GM19324 (cell line): ENCODE data around the gene CEP95.
"Not testable (repeated sequence)": the region's sequence is repeated elsewhere in the genome, so short reads cannot be mapped to it uniquely, and the experiment has no call there.

ENCODE experiments used
- ATAC-seq: cut with Tn5 transposase; IDR thresholded peaks from one replicate; pipeline ENCODE4 v1.9.1; 2021; ENCODE audit warnings: mild to moderate bottlenecking, moderate library complexity; ENCODE audit not compliant: unreplicated experiment, low FRiP score

Gene CEP95, protein sequence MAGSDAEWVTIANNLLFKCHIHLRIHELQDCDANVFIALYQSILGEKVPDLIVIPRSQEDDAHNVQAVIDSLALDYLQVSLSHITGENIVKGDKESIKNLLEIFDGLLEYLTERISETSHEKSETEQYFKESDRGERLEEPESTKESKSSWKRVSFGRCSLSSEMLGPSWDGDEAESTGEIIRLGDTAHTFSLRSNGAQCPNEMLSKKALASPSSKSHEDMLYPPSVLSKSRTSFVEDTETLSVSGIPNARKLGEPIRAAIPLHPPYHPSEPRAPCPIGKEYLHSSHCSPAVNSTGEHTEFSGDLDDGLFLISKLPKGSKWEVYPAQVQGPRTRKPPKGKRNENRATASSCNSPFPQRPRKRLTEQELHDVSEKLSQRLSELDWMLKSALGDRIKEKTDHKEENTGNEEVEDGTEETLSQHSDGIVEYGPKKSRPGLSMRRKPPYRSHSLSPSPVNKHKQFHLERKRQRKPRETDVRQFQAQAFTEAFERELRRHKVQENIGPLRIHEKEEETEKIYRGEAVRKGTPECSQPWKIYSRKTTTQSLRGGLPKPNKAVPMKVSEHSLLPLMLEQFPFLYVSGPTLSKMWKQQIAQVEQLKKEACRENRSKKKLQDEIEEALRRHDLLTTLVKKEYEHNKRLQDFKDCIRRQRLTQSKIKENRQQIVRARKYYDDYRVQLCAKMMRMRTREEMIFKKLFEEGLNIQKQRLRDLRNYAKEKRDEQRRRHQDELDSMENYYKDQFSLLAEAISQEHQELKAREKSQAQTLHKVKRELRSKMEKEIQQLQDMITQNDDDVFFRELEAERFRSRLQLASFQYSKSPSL

DNA sequence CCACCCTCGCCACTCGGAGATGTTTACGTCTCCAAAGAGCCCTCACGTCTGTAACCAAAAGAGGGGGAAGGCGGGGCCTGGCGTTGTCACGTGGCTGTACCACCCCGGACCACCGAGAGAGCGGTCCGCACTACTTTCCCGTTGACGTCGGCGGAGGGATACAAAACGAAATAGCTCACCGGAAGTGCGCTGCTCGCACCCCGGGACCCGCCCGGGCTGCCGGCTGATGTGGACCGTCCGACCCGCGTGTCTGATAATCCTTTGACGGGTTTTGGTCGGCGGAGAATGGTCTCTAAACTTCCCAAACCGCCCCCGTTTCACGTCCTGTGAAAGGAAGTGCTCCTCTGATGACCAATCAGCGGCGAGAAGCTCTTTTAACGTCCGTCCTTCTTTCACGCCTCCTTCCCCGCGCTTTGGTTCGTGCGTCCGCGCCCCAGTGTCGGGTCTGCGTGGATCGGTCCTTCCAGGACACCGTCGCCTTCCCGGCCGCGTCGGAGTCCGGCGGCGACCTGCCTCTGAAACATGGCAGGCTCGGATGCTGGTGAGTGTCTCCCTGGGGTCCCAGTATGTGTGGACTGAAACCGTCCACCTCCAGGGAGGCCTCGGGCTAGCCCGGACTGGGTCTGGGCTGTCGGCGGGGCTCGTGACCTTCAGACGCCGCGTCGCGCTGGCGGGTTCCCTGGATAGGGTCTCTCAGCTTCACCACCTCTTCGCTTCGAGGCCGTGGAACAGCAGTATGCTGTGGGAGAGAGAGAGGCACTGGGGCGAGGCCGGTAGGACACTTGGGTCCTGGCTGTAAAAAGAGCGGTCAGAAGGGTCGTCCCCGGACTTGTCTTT, at the start of gene CEP95:
TSS of gene CEP95 (plus strand) at position 402 of the 837 bp plus-strand sequence. CDS start at position 523, 121 bp downstream.
- peak; percentile 74 for ATAC-seq

DNA sequence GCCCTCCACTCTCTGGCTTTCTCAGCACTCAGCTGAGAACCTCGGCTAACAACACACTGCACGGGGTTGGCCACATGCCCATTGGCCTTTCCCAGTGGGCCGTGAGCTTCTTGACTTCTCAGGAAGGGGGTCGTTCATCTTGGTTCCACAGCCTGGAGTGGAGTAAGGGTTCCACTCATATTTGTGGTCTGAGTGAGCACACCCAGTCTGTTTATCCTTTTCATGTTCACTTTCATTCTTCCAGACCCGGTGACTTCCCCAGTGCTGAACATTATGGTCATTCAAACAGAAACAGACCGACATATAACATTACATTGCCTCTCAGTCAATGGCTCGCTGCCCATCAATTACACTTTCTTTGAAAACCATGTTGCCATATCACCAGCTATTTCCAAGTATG, 49.6 kb upstream of the CEP95 start:
- no peak for ATAC-seq

DNA sequence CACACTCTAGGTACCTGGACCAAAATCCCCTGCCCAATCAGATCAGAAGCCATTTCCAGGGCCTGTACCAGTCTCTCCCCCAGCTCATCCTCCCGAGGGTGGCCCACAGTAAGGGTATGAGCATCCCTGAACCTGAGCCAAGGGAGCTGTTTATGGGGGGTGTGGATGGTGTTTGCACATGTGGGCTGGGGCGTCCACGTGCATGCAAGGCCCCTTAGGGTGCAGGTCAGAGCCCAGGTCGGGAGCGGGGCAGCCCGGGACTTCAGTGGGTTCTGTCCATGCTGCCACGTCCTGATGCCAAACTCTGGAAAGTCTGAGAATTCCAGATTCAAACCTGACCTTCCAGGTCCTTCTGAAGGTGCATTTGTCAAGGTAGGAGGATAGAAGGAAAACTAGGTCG, 48.0 kb upstream of the CEP95 start:
- no peak for ATAC-seq

DNA sequence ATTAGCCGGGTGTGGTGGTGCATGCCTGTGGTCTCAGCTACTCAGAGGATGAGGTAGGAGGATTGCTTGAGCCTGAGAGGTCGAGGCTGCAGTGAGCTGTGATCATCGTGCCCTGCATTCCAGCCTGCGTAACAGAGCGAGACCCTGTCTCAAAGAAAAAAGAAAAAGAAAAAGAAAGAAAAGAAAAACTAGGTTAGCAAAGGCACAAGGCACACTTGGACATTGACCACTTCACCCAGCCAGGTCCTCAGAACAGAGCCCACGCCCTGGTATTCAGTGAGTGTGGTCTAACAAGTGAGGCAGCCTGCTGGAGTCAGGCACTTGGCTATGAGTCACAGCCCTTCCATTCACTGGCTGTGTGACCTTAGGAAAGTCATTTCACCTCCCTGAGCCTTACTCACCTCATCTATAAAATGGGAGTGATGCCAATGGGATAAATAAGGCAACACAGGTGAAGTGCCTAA, 47.5 kb upstream of the CEP95 start:
- ATAC-seq: no peak

DNA sequence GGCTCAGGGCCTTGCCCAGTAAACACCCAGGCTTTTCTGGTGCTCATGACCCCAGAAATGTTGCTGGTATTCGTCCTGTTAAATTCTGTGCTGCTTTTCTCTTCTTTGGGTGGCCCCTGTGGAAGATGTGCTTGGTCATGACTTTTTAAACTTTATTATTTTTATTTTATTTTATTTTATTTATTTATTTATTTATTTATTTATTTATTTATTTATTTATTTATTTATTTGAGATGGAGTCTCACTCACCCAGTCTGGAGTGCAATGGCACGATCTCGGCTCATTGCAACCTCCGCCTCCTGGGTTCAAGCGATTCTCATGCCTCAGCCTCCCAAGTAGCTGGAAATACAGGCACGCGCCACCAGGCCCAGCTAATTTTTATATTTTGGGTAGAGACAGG, 47.0 kb upstream of the CEP95 start:
- not testable (repeated sequence) for ATAC-seq

DNA sequence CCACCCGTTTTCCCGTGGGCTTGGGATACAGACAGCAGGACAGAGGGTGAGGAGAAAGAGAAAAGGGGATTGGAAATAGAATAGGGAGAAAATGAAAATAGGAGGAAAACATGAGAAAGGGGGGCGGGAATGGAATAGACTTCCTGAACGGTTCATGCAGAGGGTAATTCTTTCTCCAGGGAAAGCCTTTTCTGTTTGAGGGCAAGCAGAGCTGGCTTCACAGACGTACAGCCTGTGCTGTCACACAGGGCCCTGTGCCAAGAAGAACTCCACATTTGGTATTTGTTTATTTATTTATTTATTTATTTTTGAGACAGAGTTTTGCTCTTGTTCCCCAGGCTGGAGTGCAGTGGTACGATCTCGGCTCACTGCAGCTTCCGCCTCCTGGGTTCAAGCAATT, 45.8 kb upstream of the CEP95 start:
- ATAC-seq: no peak

DNA sequence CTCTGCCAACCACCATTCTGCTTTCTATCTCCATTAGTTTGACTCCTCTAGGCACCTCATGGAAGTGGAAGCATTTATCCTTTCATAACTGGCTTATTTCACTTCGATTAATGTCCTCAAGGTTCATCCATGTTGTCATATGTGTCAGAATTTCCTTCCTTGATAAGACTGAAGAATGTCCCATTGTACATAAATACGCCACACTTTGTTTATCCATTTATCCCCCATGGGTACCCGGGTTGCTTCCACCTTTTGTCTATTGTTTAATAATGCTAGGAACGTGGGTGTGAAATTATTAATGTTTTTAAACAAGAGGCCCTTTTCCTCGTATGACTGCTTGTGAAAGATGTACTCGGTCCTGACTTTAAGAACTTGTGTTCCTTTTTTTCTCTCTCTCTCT, 45.0 kb upstream of the CEP95 start:
- ATAC-seq: no peak

DNA sequence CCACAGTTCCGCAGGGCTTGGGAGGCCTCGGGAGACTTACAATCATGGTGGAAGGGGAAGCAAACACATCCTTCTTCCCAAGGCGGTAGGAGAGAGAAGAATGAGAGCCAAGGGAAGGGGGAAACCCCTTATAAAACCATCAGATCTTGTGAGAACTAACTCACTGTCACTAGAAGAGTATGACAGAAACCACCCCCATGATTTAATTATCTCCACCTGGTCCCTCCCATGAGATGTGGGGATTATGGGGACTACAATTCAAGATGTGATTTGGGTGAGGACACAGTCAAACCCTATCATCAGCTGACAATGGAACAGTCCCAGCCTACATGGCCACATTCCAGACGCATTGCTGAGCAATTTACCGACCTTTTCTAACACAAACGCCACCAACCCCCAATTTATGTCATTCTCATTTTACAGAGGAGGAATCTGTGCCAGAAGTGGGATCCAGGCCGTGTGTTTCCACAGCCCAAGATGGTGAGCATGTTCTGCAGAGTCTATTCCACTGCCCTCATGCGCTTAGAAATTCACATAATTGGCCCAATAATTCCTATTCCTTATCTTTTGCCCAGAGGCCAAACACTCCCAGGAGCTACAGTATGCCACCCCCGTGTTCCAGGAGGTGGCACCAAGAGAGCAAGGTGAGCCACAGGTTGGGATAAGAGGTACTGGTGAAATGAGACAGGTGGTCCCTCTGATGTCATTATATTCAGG, 40.6 kb upstream of the CEP95 start:
- no peak for ATAC-seq

DNA sequence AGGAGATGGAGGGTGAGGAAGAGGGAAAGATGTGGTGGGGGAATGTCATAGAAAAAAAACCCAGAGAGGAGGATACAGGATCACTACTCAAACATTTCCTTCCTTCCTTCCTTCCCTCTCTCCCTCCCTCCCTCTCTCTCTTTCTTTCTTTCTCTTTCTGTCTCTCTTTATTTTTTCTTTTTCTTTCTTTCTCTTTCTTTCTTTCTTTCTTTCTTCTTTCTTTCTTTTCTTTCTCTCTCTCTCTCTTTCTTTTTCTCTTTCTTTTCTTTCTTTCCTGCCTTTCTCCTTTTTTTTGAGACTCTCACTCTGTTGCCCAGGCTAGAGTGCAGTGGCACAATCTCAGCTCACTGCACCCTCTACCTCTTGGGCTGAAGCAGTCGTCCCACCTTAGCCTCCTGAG, 39.9 kb upstream of the CEP95 start:
- ATAC-seq: not testable (repeated sequence)

DNA sequence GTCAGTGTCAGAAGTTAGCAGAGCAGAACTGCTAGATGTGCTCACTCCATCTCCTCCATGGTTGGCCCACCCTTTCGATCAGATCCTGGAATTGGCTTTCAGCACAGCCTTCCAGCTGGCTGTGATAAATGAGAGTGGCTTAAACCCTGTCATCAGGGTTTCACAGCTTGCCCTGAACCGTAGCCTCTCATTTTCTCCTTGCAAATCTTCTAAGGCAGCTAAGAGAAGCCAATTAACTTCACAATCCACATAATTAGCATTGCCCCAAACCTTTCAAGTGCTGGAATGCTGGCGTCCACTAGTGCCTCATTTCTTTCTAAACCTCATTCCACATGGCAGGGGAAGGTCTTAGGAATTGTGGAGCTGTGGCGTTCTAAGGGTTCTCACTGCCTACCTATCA, 36.2 kb upstream of the CEP95 start:
- no peak for ATAC-seq

DNA sequence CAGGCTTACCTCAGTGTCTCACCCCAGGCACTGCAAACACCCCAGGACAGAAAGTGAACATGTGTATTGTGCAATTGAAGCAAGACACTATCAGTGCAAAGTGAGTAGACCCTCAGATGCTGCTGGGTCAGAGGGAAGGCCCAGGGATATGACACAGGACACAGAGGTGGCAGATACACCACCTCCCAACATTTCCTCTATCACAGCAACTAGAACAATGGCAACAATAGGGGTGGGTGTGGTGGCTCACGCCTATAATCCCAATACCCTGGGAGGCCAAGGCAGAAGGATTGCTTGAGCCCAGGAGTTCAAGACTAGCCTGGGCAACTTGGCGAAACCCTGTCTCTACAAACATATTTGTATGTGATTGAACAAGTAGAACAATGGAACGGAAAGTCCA, 35.3 kb upstream of the CEP95 start:
- no peak for ATAC-seq

DNA sequence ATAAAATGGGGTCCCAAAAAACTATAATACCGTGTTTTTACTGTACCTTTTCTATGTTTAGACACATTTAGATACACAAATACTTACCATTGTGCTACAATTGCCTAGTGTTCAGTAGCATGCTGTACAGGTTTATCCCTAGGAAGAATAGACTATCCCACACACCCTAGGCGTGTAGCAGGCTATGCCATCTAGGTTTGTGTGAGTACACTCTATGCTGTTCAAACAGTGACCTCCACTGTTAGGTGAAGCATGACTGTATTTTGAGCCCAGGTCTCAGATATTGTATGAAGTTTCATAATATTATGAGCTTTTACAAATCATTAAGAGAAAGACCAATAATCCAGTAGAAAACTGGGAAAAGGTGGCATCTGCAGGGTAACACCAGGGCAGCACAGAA, 34.2 kb upstream of the CEP95 start:
- ATAC-seq: no peak

DNA sequence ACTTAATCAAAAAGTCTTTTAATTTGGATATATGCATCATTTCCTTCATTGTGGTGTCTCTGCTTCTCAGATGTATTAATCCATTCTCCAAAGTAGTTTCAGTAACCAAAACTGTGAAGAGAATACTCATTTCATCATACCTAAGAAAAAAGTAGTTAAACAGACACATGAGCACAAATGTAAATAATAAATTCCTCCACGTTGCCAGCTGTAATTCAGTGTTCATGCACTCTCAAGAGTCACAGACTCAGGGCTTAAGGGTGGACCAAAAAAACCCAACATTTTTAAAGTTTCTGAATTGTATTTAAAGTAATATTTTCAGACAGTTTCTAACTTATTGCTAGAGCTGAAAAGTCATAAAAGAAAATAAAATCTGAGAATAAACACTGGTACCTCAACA, 28.9 kb upstream of the CEP95 start:
- ATAC-seq: no peak

DNA sequence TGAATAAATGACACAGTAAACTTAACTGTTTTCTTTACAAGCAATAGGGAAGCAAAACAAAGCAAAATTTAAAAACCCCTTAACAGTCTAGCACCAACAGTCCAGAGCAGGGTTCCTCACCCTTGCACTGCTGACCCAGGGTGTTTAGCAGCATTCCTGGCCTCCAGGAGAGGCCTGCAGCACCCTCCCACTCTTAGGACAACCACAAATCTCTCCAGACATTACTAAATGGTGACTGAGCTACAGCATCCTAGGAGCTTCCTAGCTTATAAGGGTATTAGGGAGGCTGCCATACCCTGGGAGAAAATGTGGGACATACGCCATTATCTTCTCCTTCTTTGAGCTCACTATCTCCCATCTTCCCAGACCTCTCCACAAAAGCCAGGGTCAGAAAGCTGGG, 25.8 kb upstream of the CEP95 start:
- ATAC-seq: no peak

DNA sequence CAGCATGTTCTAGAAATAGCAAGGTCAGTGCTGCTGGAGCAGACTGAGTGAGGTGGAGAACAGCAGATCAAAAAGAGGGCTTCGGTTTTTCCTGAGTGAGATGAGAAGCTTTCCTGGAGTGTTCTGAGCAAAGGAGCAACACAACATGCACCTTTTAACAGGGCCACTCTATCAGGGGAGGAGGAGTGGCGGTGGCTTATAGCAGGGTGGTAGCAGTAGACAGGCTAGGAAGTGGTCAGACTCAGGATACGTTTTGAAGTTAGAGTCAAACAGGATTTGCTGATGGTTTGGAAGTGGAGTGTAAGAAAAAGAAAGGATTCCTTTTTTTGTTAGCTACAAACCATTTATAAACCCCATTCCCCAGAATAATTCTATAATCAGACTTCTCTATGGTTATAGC, 22.4 kb upstream of the CEP95 start:
- no peak for ATAC-seq

DNA sequence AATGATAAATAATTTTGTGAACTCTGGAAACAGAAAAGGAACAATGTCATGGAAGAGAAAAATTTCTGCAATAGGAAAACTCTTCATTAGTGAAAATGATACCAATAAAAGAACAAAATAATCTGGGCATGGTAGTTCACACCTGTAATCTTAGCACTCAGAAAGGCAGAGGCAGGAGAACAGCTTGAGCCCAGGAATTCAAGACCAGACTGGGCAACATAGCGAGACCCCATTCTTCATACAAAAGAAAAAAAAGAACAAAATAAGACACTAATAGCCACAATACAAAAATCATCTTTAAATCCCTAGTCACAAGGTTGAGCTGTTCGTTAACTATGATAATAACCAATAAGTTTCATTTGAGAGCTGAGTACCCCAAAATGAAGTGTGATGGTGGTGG, 18.5 kb upstream of the CEP95 start:
- ATAC-seq: no peak

DNA sequence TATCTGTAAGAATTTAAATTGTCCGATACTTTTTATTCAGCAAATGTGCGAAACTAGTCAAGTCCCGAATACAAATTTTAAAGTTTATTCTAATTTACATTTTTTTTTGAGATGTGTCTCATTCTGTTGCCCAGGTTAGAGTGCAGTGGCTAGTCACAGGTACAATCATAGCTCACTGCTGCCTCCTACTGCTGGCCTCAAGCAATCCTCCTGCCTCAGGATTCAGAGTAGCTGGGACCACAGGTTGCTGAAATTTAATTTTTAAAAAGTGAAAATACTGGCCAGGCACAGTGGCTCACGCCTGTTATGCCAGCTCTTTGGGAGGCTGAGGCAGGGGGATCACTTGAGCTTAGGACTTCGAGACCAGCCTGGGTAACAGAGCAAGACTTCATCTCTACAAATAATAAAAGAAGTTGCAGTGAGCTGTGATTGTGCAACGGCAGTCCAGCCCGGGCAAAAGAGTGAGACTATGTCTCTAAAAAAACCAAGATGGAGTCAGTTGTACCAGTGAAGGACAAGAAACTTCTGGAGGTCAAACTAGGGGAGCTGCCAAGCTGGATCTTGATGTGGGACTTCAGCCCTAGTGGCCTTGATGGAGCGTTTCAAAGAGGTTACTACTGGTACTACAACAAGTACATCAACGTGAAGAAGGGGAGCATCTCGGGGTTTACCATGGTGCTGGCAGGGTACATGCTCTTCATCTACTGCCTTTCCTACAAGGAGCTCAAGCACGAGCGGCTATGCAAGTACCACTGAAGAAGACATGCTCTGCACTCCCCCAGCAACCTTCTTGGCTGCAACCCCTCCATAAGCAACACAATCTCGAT, 15.5 kb upstream of the CEP95 start:
- ATAC-seq: no peak

DNA sequence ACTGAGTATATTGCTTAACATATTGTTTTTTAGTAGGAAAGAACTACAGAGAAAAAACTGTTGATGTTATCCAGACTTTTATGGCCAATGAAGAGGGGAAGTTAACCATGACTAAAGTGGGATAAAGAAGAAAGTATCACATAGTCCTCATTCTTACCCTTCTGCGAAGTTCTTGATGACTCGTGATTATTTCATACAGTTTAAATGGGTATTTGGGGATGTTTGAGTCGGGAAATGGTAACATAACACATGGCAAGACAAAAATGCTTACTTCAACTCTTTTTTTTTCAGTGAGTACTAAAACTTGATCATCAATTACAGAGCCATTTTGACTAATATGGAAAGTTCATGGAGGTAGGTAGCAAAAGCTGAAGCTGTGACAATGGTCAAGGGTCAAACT, 14.8 kb upstream of the CEP95 start:
- ATAC-seq: no peak

DNA sequence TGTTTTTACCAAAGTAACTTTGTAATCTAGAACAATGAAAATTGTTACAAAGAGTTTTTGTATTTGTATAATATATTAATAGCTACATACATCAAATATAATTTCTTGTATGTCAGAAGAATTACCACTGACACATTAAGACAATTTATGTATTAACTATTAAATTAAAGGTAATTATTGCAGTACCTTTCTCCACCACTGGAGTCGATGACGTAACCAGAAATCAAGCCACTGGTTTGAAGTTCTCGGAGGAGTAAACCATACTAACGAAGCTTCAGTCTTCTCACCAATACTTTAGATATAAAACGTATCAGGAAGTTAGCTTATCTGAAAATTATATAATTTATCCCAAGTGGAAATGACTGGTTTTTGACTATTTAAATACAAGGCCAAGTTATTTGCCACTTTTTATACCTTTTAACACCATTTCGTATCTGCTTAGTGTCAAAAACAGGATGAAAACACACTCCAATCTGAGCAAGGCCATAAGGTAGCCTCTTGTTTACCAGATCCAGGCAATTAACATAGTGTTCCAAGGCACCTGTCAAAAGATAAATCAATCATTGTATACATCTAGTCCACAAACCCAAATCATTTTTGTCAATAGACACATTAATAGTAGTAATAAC, 14.2 kb upstream of the CEP95 start:
- ATAC-seq: no peak
